HG03280 (cell line): Measurements from ENCODE around the gene CASKIN2.

Source experiments
- ATAC-seq: cut with Tn5 transposase; IDR thresholded peaks from one replicate; pipeline ENCODE4 v1.9.1; 2021; ENCODE audit warnings: mild to moderate bottlenecking, moderate library complexity; ENCODE audit not compliant: unreplicated experiment

Gene CASKIN2

DNA sequence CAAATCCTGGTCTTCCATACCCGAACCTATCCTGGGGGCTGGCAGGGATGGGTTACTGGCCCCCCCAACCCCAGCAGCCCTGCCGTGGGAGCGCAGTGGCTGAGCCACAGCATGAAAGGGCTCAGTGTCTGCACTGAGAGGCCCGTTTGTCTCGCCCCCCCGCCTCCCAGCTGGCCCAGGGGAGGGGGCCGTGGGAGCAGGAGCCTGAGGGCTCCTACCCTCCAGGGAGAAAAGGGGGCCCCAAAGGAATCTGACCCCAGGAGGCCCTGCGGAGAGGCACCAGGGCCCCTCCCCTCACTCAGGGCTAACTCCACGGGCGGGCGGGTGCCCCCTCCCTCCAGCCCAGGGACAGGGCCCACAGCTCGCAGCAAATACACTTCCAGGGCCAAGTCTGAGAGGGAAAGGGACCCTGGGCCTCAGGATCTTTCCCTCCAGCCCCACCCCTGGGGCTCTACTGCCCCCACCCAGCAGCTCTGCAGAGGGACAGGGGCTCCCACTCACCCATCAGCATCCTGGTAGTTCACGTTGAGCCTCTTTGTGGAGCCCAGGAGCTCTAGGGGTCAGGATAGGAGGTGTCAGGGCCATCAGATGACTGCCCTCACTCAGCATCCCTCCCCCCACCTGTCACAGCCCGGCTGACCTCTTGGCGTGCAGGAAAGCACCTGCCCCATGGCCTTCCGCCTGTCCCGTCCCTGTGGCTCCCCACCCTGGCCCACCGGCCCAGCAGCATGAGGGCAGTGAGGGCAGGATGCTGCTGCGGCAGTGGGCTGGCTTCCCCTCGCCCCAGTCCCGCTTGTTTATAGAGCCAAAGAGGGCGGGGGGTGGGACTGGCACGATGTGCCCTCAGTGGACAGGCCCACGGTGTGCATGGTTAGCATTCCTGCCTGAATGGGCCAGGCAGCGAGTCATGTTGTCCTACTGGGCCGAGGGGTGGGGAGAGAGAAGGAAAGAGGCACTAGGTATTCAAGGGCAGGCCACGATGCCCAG, 7.3 kb downstream of the CASKIN2 start:
- ATAC-seq = no peak

DNA sequence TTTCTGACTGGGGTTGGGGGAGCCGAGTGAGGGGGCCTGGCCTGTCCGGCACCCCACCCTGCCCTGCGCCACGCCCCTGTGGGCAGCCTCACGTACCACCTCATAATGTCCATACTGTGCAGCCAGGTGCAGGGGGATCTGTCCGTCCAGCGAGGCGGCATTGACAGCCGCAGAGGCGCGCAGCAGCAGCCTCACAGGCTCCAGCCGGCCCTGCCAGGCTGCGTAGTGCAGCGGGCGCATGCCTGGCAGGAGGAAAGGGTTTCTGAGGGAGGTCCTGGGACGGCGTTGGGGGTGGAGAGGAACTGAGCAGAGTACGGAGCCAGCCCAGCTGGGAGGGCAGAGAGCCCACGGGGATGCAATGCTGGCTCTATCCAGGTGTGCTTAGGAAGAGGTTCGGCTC, 8.4 kb downstream of the CASKIN2 start:
- no peak for ATAC-seq

DNA sequence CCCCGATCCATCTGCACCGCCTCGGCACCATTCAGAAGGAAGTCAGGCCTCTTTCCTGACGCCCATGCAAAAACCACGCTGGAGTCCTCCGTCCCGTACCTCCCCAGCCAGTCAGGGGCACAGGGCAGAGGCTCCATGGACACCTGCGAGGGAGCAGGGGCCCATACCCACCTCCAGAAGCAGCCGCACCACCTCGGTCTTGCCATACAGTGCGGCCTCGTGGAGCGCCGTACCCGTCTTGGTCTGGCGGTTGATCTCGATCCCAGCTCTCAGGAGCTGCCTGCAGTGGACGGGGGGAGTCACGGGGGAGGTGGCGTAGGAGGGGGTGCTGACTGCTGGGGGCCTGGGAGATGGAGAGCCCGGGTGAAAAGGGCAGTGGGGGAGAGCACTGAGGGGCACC, 9.2 kb downstream of the CASKIN2 start:
- ATAC-seq = no peak

DNA sequence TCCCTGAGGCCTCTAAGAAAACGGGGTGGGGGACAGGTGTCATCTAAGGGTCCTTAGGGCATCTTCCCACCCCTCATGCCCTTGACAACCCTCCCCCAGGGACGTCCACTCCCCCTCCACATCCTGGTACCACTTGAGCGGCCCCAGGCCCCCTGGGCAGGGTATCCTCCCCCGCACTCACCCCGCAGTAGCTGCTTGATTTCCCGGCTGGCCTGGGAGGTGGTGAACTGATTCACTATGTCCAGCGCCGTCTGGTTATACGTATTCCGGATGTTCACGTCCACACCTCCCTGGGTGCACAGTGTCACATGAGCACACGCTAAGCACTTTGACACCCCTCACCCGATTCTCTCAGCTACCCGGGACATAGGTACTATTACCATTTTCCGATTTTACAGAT, 9.7 kb downstream of the CASKIN2 start:
- ATAC-seq = no peak

DNA sequence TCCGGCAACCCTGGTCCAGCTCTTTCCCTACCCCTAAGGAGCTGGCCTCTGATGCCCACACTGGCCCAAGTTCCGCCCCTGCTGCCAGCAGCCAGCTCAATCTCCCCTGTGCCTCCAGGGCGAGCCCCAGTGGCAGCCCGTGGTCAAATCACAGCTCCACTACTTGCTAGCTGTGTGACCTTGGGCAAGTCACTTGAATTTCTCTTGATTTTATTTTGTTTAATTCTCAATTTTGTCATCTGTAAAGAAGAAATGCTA, 10.3 kb downstream of the CASKIN2 start:
- ATAC-seq = no peak

DNA sequence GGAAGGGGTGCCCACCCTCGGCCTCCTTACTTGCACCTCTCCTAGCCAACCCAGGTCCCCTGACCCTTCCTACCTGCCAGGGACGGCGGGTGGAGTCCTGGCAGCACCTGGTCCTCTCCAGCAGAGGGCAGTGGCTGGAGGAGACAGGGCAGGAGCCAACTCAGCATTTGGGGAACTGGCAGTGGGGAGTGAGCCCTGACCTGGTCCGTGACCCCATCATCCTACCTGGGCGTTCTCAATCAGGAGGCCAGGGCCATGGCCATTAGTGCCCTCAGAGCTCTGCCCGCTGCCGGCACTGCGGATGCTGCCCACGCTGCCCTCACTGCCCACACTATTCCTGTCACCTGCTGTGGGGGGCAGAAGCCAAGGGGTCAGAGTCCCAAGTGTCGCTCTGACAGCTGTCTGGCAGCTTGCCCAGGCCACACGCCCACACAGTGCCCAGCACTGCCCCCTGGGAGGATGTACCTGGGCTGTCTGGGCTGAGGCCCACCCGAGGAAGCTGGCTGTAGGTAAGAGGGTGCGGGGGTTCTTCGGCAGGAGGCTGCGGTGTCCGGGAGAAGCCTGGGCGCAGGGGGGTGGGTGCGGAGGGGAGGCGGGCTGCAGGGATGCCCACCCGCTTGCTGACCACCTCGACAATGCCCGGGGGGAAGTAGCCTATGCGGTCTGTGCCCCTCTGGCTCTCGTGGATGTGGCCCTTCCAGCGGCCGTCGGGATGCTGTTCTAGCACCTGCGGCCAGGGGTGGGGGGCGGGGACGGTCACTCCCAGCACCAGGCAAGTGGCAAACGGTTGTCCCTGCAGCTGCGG, 10.8 kb downstream of the CASKIN2 start:
- ATAC-seq = no peak

DNA sequence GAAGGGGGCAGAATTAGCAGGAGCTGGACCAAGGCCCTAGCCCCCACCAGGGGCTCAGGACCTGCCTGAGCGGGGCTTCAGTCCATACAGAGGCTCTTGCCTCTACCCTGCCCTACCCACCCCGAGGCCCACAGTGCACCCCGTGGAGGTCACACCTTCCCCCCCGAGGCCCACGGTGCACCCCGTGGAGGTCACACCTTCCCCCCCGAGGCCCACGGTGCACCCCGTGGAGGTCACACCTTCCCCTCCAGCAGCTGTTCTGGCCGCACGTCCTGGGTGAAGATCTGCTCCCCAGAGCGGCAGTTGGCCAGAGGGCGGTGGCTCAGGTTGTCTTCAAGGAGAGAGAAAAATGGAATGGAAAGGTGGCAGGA, 11.4 kb downstream of the CASKIN2 start:
- ATAC-seq = no peak

DNA sequence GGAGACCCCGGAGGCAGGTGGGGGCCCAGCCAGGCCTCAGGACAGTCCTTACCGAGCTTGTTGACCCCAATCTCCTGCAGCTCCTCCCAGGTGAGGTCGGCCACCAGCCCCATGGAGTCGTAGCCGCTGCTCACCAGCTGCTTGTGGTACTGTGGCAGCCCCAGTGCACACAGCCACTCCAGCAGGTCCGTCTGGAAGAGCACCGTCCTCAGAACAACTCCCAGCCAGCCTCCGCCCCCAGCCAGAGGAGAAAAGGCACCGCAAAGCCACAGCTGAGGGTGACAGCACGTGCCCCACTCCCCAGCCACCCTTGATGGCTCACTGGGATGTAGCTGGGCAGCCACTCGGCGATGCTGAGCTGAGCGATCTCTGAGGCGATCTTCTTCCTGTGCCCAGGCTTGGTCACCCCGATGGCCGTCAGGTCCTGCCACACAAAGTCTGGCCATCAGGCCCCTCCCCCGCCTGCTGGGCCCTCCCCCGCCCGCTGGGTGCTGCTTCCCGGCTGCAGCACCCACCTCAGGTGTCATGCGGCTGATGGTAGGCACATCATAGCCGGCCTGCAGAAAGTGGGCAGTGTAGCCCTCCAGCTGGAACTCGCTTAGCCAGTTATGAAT, 11.9 kb downstream of the CASKIN2 start:
- ATAC-seq = no peak

DNA sequence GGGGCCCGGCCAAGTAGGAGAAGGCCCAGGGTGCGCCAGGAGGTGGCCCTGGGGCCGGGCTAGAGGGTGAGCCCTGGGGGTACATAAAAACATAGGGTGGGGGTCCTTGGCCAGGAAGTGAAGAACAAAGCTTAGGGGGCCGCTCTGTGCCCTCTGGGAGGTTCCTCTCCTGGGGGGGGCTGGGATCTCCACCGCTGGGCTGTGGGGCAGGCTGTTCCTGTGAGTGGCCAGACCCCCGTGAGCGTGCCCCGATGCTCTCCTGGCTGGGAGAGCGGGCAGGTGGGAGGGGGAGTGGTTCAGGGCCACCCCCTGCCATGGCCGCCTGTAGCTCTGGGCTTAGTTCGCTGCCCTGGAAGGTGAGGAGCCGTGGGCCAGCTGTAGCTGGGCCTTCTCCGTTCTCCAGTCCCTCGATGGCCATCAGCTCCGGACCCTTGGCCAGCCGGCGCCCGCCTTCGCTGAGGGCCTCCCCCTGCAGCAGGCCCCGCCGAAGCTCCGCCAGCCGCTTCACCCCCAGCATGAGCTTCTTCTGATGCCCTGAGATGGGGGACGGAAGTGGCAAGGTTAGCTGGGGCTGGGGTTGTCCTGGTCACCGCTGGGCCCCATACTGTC, 12.5 kb downstream of the CASKIN2 start:
- no peak for ATAC-seq

DNA sequence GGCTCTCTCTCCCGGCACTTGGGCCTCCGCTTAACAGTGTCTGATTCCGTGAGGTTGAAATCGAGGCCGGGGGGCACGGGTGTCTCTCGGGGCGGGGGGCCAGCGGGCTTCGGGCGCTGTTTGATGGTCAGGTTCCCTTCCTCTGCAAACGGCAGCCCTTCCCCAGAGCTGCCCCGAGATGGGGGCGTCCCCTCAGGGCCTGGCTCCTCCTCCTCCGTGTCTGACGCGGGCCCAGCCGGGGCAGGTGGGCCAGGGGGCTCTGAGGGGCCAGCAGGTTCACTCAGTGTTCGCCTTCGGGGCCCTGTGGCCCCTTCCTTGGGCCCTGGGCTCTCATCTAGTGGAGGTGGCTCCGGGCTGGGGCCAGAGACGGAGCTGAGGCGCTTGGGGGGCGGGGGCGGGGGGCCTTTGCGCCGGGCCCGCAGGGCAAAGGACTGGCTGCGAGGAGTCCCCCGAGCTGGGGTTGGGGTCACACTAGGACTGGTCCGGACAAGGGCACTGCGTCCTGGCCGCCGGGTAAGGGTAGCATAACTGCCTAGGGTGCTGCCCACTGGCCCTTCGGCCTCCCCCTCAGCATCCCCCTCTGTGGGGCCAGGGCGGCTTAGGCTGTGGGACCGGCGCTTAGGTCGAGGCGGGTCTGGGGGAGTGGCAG, 13.1 kb downstream of the CASKIN2 start:
- no peak for ATAC-seq

DNA sequence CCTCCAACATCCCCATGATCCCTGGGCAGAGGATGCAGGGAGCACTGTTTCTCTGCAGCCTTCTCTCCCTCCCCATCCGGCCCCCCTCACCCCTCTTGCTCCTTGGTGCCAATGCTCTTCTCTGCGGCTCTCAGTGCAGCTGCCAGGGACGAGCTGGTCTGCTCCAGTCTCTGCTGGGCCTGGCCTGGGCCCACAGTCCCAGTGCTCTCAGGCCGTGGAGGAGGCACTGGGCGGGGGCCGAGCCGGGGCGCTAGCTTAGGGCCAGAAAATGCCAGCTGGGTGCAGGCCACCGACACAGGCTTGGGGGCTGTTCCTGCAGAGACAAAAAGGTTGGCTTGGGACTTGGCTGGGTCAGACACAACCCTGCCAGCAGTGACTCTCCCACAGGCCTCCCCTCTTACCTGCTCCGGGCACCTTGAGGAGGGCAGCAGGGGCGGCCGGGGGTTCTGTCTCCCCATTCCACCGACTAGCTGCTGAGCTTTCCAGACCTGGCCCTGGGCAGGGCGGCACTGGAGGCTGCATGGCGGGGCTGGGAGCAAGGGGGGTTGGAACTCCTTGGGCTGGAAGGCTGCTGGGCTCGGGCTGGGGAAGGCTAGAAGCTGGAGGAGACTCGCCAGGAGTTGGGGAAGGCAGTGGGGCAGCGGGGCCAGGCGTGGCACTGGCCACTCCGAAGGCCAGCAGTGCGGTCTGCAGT, 13.8 kb downstream of the CASKIN2 start:
- ATAC-seq = no peak

DNA sequence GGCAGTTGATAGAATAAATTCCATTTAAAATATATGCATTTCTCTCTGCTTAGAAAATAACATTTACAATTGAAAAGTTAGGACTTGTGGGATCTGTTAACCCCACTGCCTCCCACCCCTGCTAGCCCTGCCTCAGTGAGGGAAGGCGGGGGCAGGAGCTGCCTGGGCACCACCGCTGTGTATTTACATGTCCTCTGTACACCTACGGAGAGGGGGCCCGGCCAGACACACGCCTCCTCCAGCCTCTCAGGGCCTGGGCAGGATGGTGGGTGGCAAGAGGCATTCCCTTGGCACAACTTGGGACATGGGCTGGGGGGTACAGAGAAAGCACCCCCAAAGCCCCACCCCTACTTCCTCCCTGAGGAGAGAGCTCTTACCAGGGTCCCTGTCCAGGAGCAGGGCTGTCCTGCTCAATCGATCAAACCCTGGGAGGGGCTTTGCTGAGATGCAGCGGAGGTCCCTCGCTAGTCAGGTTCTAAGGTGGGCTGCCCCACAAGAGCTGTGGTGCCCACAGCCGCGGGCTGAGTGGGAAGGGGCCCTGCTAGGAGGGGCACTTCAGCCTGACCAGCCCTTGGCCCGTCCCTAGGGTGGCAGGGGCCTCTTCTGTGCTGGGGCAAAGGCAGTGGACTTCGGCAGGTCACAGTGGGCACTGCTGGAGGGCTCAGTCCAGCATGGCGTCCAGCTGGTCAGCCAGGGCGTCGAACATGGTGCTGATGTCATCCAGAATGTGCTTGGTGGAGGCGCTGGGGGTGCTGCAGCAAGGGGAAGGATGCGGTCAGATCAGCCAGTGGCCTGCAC, 14.7 kb downstream of the CASKIN2 start:
- no peak for ATAC-seq

DNA sequence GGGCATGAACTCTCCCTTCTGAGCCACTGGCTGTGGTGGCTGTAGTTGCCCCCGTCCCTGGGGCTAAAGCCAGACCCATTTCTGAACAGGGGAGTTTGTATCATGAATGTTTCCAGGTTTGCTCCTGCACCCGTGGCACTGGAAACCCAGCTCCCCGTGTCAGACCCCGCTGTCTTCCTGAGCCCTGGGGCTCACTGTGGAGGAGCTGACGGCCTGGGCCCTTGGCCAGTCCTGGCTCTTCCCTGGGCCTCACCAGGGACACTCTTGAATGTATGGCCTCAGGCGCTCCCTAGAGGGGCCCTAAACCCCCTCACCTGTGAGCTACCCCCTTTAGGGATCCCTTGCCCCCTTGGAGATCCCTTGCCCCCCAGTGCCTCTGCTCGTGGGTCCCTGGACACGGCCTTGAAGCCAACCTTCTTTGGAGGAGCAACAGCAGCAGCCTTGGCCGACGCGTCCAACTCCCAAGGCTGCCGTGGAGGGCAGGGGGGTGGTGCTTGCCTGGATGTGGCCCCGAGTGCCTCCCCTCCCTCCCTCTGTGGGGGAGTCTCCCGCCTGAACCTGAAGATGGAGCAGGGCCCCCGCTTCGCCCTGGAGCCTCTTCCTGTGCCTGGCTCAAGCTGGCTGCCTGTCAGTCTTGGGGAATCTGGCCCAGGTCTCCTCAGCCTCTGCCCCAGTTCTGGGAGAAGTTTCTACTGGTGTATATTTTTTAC, 15.9 kb downstream of the CASKIN2 start:
- no peak for ATAC-seq

DNA sequence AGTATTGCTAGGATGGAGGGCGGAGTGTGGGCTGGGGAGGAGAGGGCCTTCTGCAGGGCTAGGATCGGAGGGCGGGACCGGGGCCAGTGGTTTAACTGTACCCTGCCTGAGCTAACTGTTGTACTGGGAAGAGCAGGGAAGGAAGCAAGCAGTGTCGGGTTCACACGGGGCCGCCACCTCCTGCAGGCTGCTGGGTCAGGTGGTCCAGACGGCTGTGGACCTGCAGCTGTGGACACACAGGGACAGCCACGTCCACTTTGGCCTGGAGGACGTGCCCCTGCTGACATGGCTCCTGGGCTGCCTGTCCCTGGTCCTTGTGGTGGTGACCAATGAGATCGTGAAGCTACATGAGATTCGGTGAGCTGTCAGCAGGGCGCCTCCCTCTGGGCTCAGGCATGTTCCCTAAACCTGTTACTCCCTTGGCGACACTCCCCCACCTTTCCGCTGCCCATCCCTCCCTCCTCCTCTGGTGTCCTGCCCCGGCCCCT, 16.6 kb downstream of the CASKIN2 start:
- no peak for ATAC-seq

DNA sequence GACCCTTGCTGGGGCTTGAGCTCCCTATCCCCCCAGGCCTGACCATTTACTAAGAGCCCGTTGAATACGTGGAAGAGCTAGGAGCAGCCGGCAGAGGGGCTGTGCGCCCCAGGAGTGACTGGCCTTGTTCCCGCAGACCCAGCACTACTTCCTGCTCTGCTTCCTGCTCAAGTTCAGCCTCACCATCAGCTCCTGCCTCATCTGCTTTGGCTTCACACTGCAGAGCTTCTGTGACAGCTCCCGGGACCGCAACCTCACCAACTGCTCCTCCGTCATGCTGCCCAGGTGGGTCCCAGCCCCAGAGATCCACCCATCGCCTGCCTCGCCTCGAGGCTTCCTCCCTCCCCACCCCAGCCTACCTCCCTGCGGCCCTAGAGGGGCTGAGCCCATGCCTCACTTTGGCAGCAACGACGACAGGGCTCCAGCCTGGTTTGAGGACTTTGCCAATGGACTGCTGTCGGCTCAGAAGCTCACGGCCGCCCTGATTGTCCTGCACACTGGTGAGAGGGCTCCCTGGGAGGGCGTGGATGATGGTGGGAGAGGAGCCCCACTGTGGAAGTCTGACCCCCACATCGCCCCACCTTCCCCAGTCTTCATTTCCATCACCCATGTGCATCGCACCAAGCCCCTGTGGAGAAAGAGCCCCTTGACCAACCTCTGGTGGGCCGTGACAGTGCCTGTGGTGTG, 17.2 kb downstream of the CASKIN2 start:
- no peak for ATAC-seq

DNA sequence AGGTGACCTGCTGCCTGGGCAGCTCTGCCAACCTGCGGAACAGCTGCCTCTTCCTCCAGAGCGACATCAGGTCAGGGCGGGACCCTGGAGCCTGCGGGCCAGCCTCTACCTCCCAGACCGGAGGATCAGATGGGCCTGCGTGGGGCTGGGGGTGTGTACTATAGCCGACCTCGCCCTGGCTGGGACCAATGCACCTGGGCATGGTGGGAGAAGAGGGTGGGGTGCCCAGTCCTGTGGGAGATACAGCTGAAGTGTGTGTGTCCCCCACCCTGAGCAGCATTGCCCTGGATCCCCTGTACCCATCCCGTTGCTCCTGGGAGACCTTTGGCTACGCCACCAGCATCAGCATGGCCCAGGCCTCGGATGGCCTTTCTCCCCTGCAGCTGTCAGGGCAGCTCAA, 19.3 kb downstream of the CASKIN2 start:
- no peak for ATAC-seq

DNA sequence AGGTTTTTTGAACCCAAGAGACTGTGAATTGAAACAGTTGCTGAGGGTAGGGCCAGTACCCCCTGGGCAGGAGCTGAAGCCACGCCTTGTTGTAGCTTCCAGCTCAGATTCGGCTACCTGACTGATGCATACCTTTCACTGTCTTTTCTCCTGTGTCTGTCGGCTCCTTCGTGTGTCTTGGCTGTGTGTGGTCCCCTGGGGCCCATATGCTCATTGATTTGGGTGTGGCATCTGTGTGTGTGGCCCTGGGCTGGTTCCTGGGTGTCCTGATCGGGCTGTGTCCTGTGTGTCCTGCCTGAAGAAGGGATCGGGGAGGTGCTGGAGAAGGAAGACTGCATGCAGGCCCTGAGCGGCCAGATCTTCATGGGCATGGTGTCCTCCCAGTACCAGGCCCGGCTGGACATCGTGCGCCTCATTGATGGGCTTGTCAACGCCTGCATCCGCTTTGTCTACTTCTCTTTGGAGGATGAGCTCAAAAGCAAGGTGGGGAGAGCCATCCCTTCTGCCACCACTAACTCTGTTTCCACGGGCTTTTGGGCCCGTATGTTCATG, 20.9 kb downstream of the CASKIN2 start:
- no peak for ATAC-seq
